Left lobe of liver (tissue), 2 donors: ENCODE measurements around the gene TMEM141. TPM values are rescaled to one million over a fixed set of nuclear protein-coding genes. Genes with fewer than 3 reads are reported as not detected.
"Not testable (repeated sequence)": the region's sequence is repeated elsewhere in the genome, so short reads cannot be mapped to it uniquely, and the experiment has no call there.

Source experiments
- ATAC-seq: fragments of 200-7000 bp; cut with Tn5 transposase; one replicate; pipeline ENCODE4 v1.9.1; 2020; ENCODE audit warnings: mild to moderate bottlenecking, moderate library complexity
- DNase-seq: peaks from one replicate; pipeline ENCODE4 v3.0.0-alpha.2; 2020; ENCODE audit warnings: low spot score
- total RNA-seq: library from RNA; stranded (reverse); gene quantifications from one replicate; pipeline ENCODE4 v1.2.1, GENCODE V29; 2021
- donor health status: DM: no; HTN: no; CAD: no; lungs with moderate emphysema.
- donor health status: DM: no; HTN: yes; CAD: no.

The TMEM141 gene
- total RNA-seq, 1 donor from 2014 or later = 55.1 TPM

- peak; percentile 46 for DNase-seq
- no peak for ATAC-seq
These were observed 39.1 kb downstream of the TMEM141 start for GRCh38 chr9:136829981-136830885.

GRCh38 chr9:136831002-136831719 is 40.0 kb downstream of the TMEM141 start:
- DNase-seq (no peak), ATAC-seq (no peak)

- DNase-seq = no peak
- ATAC-seq = no peak
These were observed 40.6 kb downstream of the TMEM141 start for GRCh38 chr9:136831720-136832104.

GRCh38 chr9:136832581-136832980 is 41.4 kb downstream of the TMEM141 start:
- DNase-seq (no peak), ATAC-seq (no peak)

GRCh38 chr9:136833381-136834048 is 42.4 kb downstream of the TMEM141 start:
- not testable (repeated sequence) for ATAC-seq, DNase-seq

- DNase-seq = no peak
- ATAC-seq = no peak
These were observed 44.2 kb downstream of the TMEM141 start for GRCh38 chr9:136835162-136835931.

GRCh38 chr9:136835932-136836904 is 45.1 kb downstream of the TMEM141 start:
- ATAC-seq = no peak
- no peak for DNase-seq

- DNase-seq (no peak), ATAC-seq (no peak)
These were observed 46.2 kb downstream of the TMEM141 start for GRCh38 chr9:136837146-136837855.

GRCh38 chr9:136837856-136838277 is 46.7 kb downstream of the TMEM141 start:
- not testable (repeated sequence) for ATAC-seq, DNase-seq

- ATAC-seq (no peak), DNase-seq (no peak)
These were observed 47.4 kb downstream of the TMEM141 start for GRCh38 chr9:136838314-136839228.

- ATAC-seq (no peak), DNase-seq (no peak)
These were observed 48.3 kb downstream of the TMEM141 start for GRCh38 chr9:136839229-136840139.

- no peak for DNase-seq
- no peak for ATAC-seq
These were observed 49.2 kb downstream of the TMEM141 start for GRCh38 chr9:136840140-136840876.

- DNase-seq = peak; percentile 96
- ATAC-seq = peak; percentile 80
These were observed 49.9 kb downstream of the TMEM141 start for GRCh38 chr9:136840877-136841645.

GRCh38 chr9:136841646-136842379 is 50.7 kb downstream of the TMEM141 start:
- peak; percentile 4 for ATAC-seq
- peak; percentile 61 for DNase-seq
